Esophagus squamous epithelium (tissue), 4 donors: ENCODE results near the gene ANTXR1.

Experiments used
- POLR2A ChIP-seq, 4 donors: fragments of 450-650 bp; IDR thresholded peaks; one replicate each; pipeline ENCODE4 v1.6.1; 2017; ENCODE audit warnings: antibody characterized with exemption in 4 of 4, mild to moderate bottlenecking in 4 of 4, moderate library complexity in 3 of 4
- TF ChIP-seq, protein P1 (sequence below), 6 experiments: fragments of 450-650 bp in 4 of 6; fragments of 200-600 bp in 2 of 6; sonication (generic) in 2 of 6; IDR thresholded peaks; one replicate each; pipeline ENCODE4 v1.5.1; 2016 to 2019; ENCODE audit warnings: antibody characterized with exemption in 6 of 6, mild to moderate bottlenecking in 4 of 6, moderate library complexity in 4 of 6

DNA sequence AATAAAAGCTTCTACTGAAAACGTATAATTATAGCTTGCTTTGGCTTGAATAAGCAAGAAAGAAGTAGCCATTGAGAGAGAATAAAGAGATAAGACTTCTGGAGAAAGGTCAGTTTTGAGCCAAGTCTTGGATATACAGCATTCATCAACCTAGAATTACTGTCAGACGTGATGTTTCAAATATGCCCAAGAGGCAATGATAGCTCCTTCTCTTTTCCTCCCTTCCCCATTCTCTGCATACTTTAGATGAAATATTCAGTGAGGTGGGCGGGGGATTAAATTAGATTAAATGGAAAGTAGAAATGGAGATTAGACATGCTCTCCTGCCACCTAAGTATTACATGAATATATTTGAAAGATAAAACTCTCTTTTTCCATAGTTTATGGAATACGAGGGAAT is 8.7 kb downstream of the ANTXR1 start:
- TF ChIP-seq, protein P1, sequence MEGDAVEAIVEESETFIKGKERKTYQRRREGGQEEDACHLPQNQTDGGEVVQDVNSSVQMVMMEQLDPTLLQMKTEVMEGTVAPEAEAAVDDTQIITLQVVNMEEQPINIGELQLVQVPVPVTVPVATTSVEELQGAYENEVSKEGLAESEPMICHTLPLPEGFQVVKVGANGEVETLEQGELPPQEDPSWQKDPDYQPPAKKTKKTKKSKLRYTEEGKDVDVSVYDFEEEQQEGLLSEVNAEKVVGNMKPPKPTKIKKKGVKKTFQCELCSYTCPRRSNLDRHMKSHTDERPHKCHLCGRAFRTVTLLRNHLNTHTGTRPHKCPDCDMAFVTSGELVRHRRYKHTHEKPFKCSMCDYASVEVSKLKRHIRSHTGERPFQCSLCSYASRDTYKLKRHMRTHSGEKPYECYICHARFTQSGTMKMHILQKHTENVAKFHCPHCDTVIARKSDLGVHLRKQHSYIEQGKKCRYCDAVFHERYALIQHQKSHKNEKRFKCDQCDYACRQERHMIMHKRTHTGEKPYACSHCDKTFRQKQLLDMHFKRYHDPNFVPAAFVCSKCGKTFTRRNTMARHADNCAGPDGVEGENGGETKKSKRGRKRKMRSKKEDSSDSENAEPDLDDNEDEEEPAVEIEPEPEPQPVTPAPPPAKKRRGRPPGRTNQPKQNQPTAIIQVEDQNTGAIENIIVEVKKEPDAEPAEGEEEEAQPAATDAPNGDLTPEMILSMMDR (IDR thresholded peaks at IDR 0.05), result no peak
- TF ChIP-seq POLR2A (IDR thresholded peaks at IDR 0.05), result no peak
